IMR-90 (cell line): ENCODE measurements around the gene RNF19B. TPM values are rescaled to one million over a fixed set of nuclear protein-coding genes. Genes with fewer than 3 reads are reported as not detected.
A peak's percentile ranks its signal among the peaks of the same experiment; 100 is the strongest.

ENCODE experiments used
- ATAC-seq: fragments of 200-7000 bp; cut with Tn5 transposase; 2 replicates; pipeline ENCODE4 v1.9.1; 2020; ENCODE audit warnings: low read depth, mild to moderate bottlenecking, moderate library complexity
- BruUV-seq: library from RNA; stranded (reverse); fragments of 400-500 nt; replicated peaks from 2 replicates; lab custom pipeline; 2021; lab: Mats Ljungman, UMichigan
- CTCF ChIA-PET: fragments of 300-600 bp; formaldehyde crosslinking; extraction: SDS; loops from one replicate; lab custom pipeline; 2021; ENCODE audit warnings: antibody characterized with exemption; lab: Yijun Ruan, JAX
- POLR2A ChIA-PET: fragments of 300-600 bp; sonication (Branson Sonifier 250); formaldehyde crosslinking; loops from one replicate; lab custom pipeline; 2022; ENCODE audit warnings: antibody characterized with exemption; ENCODE audit not compliant: unreplicated experiment; lab: Charles Lee
- DNase-seq: peaks from one replicate; pipeline ENCODE4 v3.0.0; 2013
- H2AFZ ChIP-seq: replicated peaks from 2 replicates; pipeline ENCODE3; 2013; ENCODE audit warnings: low read length, mild to moderate bottlenecking; ENCODE audit not compliant: poor library complexity
- H2AK5ac ChIP-seq: 2 replicates; pipeline ENCODE4 v1.6.1; 2013; ENCODE audit warnings: low read depth, low read length, inconsistent platforms
- H2AK9ac ChIP-seq: replicated peaks from 2 replicates; pipeline ENCODE3; 2013; ENCODE audit warnings: mild to moderate bottlenecking, low read depth, low read length, moderate library complexity; ENCODE audit not compliant: poor library complexity
- H2BK120ac ChIP-seq: 2 replicates; pipeline ENCODE4 v1.6.1; 2013; ENCODE audit warnings: low read depth, low read length, inconsistent platforms
- H2BK15ac ChIP-seq: 3 replicates; pipeline ENCODE4 v1.6.1; 2013; ENCODE audit warnings: low read depth, low read length, inconsistent platforms
- H2BK20ac ChIP-seq: 2 replicates; pipeline ENCODE4 v1.6.1; 2013; ENCODE audit warnings: low read depth, mild to moderate bottlenecking, inconsistent platforms, low read length, moderate library complexity
- H2BK5ac ChIP-seq: 2 replicates; pipeline ENCODE4 v1.6.1; 2013; ENCODE audit warnings: mild to moderate bottlenecking, low read depth, low read length, inconsistent platforms; ENCODE audit not compliant: poor library complexity, severe bottlenecking
- H3K14ac ChIP-seq: replicated peaks from 2 replicates; pipeline ENCODE4 v1.6.1; 2013; ENCODE audit warnings: low read depth, low read length, inconsistent platforms
- H3K18ac ChIP-seq: 2 replicates; pipeline ENCODE4 v1.6.1; 2013; ENCODE audit warnings: low read depth, low read length, control low read depth
- H3K23ac ChIP-seq: 2 replicates; pipeline ENCODE4 v1.6.1; 2013; ENCODE audit warnings: low read depth, low read length, inconsistent platforms
- H3K27ac ChIP-seq: 2 replicates; pipeline ENCODE4 v1.5.1; 2013; ENCODE audit warnings: mild to moderate bottlenecking, control low read depth, low read length; ENCODE audit not compliant: insufficient read depth
- H3K27me3 ChIP-seq: 2 replicates; pipeline ENCODE4 v1.6.1; 2013; ENCODE audit warnings: low read length; ENCODE audit not compliant: control insufficient read depth, insufficient read depth
- H3K36me3 ChIP-seq: 2 replicates; pipeline ENCODE4 v1.6.1; 2013; ENCODE audit warnings: low read length, mixed read lengths; ENCODE audit not compliant: control insufficient read depth, insufficient read depth
- H3K4ac ChIP-seq: 2 replicates; pipeline ENCODE4 v1.6.1; 2013; ENCODE audit warnings: low read depth, low read length, inconsistent platforms
- H3K4me1 ChIP-seq: 2 replicates; pipeline ENCODE4 v1.6.1; 2013; ENCODE audit warnings: low read length, mixed read lengths; ENCODE audit not compliant: control insufficient read depth, insufficient read depth
- H3K4me2 ChIP-seq: 2 replicates; pipeline ENCODE4 v1.6.1; 2013; ENCODE audit warnings: low read depth, mild to moderate bottlenecking, control low read depth, low read length, moderate library complexity
- H3K4me3 ChIP-seq: 2 replicates; pipeline ENCODE4 v1.5.1; 2013; ENCODE audit warnings: low read depth, mild to moderate bottlenecking, control low read depth, low read length, moderate library complexity; ENCODE audit not compliant: insufficient read depth
- H3K56ac ChIP-seq: 2 replicates; pipeline ENCODE4 v1.6.1; 2013; ENCODE audit warnings: low read length, inconsistent platforms; ENCODE audit not compliant: insufficient read depth; ENCODE audit errors: extremely low read depth
- H3K79me1 ChIP-seq, 2 experiments: 2 replicates each; pipeline ENCODE4 v1.6.1; 2013; ENCODE audit warnings: low read length in 2 of 2, inconsistent platforms in 1 of 2, low read depth in 1 of 2
- H3K9ac ChIP-seq: 2 replicates; pipeline ENCODE4 v1.6.1; 2013; ENCODE audit warnings: low read depth, low read length, control low read depth
- H3K9me1 ChIP-seq: 2 replicates; pipeline ENCODE4 v1.6.1; 2013; ENCODE audit warnings: low read length, inconsistent platforms; ENCODE audit not compliant: insufficient read depth
- H3K9me3 ChIP-seq: 2 replicates; pipeline ENCODE4 v1.6.1; 2013; ENCODE audit warnings: low read length; ENCODE audit not compliant: control insufficient read depth, insufficient read depth
- H4K20me1 ChIP-seq: 2 replicates; pipeline ENCODE4 v1.6.1; 2013; ENCODE audit warnings: low read length, inconsistent platforms; ENCODE audit not compliant: insufficient read depth
- H4K5ac ChIP-seq: 2 replicates; pipeline ENCODE4 v1.6.1; 2013; ENCODE audit warnings: mild to moderate bottlenecking, low read depth, low read length, control low read depth
- H4K8ac ChIP-seq, 2 experiments: 2 replicates each; pipeline ENCODE4 v1.6.1; 2013; ENCODE audit warnings: low read depth in 2 of 2, low read length in 2 of 2, control low read depth in 1 of 2, inconsistent platforms in 1 of 2
- H4K91ac ChIP-seq: 2 replicates; pipeline ENCODE4 v1.6.1; 2013; ENCODE audit warnings: low read depth, low read length, inconsistent platforms; ENCODE audit not compliant: insufficient read depth
- MAZ ChIP-seq: IDR thresholded peaks from 2 replicates; pipeline ENCODE4 v1.6.1; 2012; ENCODE audit warnings: low read depth, mild to moderate bottlenecking, low read length, improper control_type of control experiment, moderate library complexity, borderline replicate concordance
- POLR2A ChIP-seq: IDR thresholded peaks from 2 replicates; pipeline ENCODE4 v1.6.1; 2012; ENCODE audit warnings: mild to moderate bottlenecking, low read depth, low read length
- RAD21 ChIP-seq: IDR thresholded peaks from 2 replicates; pipeline ENCODE4 v1.6.1; 2012; ENCODE audit warnings: low read length, improper control_type of control experiment
- SMC3 ChIP-seq: fragments of 150-350 bp; IDR thresholded peaks from 2 replicates; pipeline ENCODE4 v1.6.1; 2016; ENCODE audit warnings: low read depth, mild to moderate bottlenecking, antibody characterized with exemption, low read length, moderate library complexity
- WGBS, 2 experiments: methylation state at CpG; one replicate each; pipeline versions ENCODE4 v1.1.5 to v1.1.7; 2013; ENCODE audit warnings: missing lambda C conversion rate in 2 of 2; ENCODE audit not compliant: insufficient read length in 1 of 2; ENCODE audit errors: extremely low coverage in 2 of 2; 5-methylcytosine and 5-hydroxymethylcytosine counted together
- dilution Hi-C: fragments of 300-500 bp; cut with HindIII; formaldehyde crosslinking; loops from one replicate; pipeline ENCODE4 v1.14.3; 2018; ENCODE audit warnings: low sequenced_read_pairs; ENCODE audit not compliant: unreplicated experiment
- in situ Hi-C: fragments of 300-500 bp; cut with MboI; formaldehyde crosslinking; loops from 3 replicates; pipeline ENCODE4 v1.14.3; 2019; ENCODE audit warnings: low sequenced_read_pairs, inconsistent platforms, mixed read lengths
- intact Hi-C: fragments of 100-400 bp; cut with micrococcal nuclease; formaldehyde crosslinking; loops from 2 replicates; pipeline ENCODE4 v1.10.0; 2022
- polyA plus RNA-seq, 3 experiments: library from polyadenylated mRNA; depleted of rRNA; stranded (reverse); fragments of >200 nt; gene quantifications; 2 replicates each; pipeline ENCODE4 v1.2.3, GENCODE V29; 2012; ENCODE audit warnings: low replicate concordance in 1 of 3
- total RNA-seq: library from RNA; depleted of rRNA; stranded (reverse); fragments of >200 nt; gene quantifications from 2 replicates; pipeline ENCODE4 v1.2.3, GENCODE V29; 2012

RNF19B gene
- total and polyA plus RNA-seq, 2 of the 4 experiments (the other 2 are of a cell fraction) = 10.0 to 11.6 TPM

DNA sequence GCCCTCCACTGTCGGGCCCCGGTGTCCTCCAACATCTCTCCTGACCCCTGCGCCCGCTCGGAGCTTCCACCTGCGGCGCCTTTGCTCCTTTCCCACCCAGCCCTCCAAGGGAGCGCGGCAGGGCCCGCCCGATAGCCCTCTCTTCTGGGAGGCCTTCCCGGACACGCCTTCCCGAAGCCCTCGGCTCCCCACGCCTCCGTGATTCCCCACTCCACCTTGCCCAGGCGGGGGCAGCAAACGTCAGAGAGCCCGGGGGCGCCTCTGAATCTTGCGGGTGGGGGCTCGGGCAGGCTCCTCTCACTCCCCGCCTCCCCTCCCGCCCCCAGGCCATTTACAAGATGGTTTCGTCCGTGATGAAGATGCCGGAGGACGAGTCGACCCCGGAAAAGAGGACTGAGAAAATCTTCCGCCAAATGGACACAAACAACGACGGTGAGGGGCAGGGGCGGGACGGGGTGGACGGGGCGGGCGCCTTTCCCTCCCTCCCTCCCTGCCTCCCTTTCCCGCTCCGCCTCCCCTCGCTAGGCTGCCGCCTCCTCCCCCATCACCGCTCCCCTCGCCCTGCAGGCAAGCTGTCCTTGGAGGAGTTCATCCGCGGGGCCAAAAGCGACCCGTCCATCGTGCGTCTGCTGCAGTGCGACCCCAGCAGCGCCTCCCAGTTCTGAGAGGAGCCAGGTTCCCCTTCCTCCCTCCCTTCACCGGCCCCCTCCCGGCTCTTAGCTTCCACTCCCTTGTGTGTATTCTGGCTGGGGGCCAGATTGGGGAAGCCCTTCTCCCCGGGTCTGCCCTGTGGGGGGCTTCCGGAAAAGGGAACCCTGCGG, 71.2 kb downstream of the RNF19B start:
- Histone ChIP-seq H4K20me1 (no peaks in the 10 kb centered on the region), H3K27me3 (peaks cover 35% of the 10 kb centered on the region), H3K4me3 (peak overlapping the region; percentile 39), H2BK15ac (no peak overlapping the region), H3K9ac (no peak overlapping the region), H2AK5ac (no peak overlapping the region), H4K5ac (no peak overlapping the region), H4K8ac (peak overlapping the region in 1 of 2 experiments; percentile 21; a peak in 1 of 4 replicates), H3K4me2 (peak overlapping the region; percentile 41), H3K56ac (no peak overlapping the region), H3K4me1 (no peaks in the 10 kb centered on the region; the same call in 1 of the 2 replicates), H3K9me3 (peaks cover 2% of the 10 kb centered on the region; the same call in 1 of the 2 replicates), H3K36me3 (peaks cover 1% of the 10 kb centered on the region; the same call in 1 of the 2 replicates), H4K91ac (no peak overlapping the region), H3K79me1 (no peaks in the 10 kb centered on the region), H2BK5ac (no peak overlapping the region), H3K14ac (no peak overlapping the region), H2AK9ac (peak overlapping the region; percentile 28), H2BK120ac (no peak overlapping the region), H3K27ac (no peak overlapping the region), H2BK20ac (no peak overlapping the region), H3K9me1 (0 out of 2 replicates have a peak, but pooled peaks cover 3% of the 10 kb centered on the region), H2AFZ (peak overlapping the region; percentile 87), H3K23ac (no peak overlapping the region), H3K4ac (no peak overlapping the region), H3K18ac (no peak overlapping the region)
- TF ChIP-seq RAD21 (no peak; the same call in 1 of the 2 replicates), POLR2A (no peak), SMC3 (no peak), MAZ (peak; percentile 34; the same call in 1 of the 2 replicates)
- WGBS, 2 experiments = 15% methylated on average over 11 of the region's 58 CpGs; no CpG with 5 or more reads in 1 of the 2 experiments
- in situ Hi-C loops = no loop called here
- ATAC-seq (peak; percentile 82), DNase-seq (peak; percentile 20)
- CTCF ChIA-PET = interaction anchor here (0.6 to 1.0 kb wide), 3 partner anchors 22 to 373 kb away, joined by 3 to 6 read pairs (median 5); no protein-coding TSS in a partner anchor
- dilution Hi-C loops = no loop called here
- intact Hi-C loops = no loop called here
- BruUV-seq = no TSS peak
- POLR2A ChIA-PET = no interaction called here
